ENCODE results near the gene ALDH1A3. TPM values are rescaled to one million over a fixed set of nuclear protein-coding genes. Genes with fewer than 3 reads are reported as not detected.

ALDH1A3 gene
- total RNA-seq, 6 experiments from 2014 or later, result 1.00 to 2.5 (median 1.9) TPM

- no peak for DNase-seq
- Mint-ChIP-seq H3K36me3 (ENCODE audit: low read depth) (no peaks in the 10 kb centered on the region), H3K9me3 (no peaks in the 10 kb centered on the region), H3K4me3 (no peak overlapping the region), H3K4me1 (ENCODE audit: low read depth) (no peaks in the 10 kb centered on the region), H3K27me3 (ENCODE audit: insufficient read depth) (peaks cover 17% of the 10 kb centered on the region), H3K27ac (no peak overlapping the region)
- TF ChIP-seq CTCF (IDR thresholded peaks at IDR 0.05), result no peak
Observed at GRCh38 chr15:100877551-100877950, 2.1 kb upstream of the ALDH1A3 start.

- no peak for DNase-seq
- H3K4me3 Mint-ChIP-seq, result peak overlapping the region; percentile 74; the same call in 1 of the 2 replicates
- H3K27ac Mint-ChIP-seq, result no peak overlapping the region
- no peaks in the 10 kb centered on the region for H3K4me1 Mint-ChIP-seq (ENCODE audit: low read depth)
- peaks cover 17% of the 10 kb centered on the region for H3K27me3 Mint-ChIP-seq (ENCODE audit: insufficient read depth)
- no peak for TF ChIP-seq CTCF (IDR thresholded peaks at IDR 0.05)
- no peaks in the 10 kb centered on the region for H3K36me3 Mint-ChIP-seq (ENCODE audit: low read depth)
- H3K9me3 Mint-ChIP-seq, result no peaks in the 10 kb centered on the region
Observed at GRCh38 chr15:100878130-100878529, 1.5 kb upstream of the ALDH1A3 start.

GRCh38 chr15:100878648-100879047, 983 bp upstream of the ALDH1A3 start:
- no peaks in the 10 kb centered on the region for H3K9me3 Mint-ChIP-seq
- no peaks in the 10 kb centered on the region for H3K4me1 Mint-ChIP-seq (ENCODE audit: low read depth)
- no peak for TF ChIP-seq CTCF (IDR thresholded peaks at IDR 0.05)
- H3K4me3 Mint-ChIP-seq, result peak overlapping the region; percentile 74
- H3K27ac Mint-ChIP-seq, result no peak overlapping the region
- no peak for DNase-seq
- no peaks in the 10 kb centered on the region for H3K36me3 Mint-ChIP-seq (ENCODE audit: low read depth)
- peaks cover 16% of the 10 kb centered on the region for H3K27me3 Mint-ChIP-seq (ENCODE audit: insufficient read depth)

GRCh38 chr15:100879061-100879463, 569 bp upstream of the ALDH1A3 start:
- peak overlapping the region; percentile 74; the same call in 1 of the 2 replicates for H3K4me3 Mint-ChIP-seq
- no peaks in the 10 kb centered on the region for H3K9me3 Mint-ChIP-seq
- no peak for TF ChIP-seq CTCF (IDR thresholded peaks at IDR 0.05)
- no peak for DNase-seq
- H3K4me1 Mint-ChIP-seq (ENCODE audit: low read depth), result no peaks in the 10 kb centered on the region
- H3K27ac Mint-ChIP-seq, result no peak overlapping the region
- H3K36me3 Mint-ChIP-seq (ENCODE audit: low read depth), result no peaks in the 10 kb centered on the region
- H3K27me3 Mint-ChIP-seq (ENCODE audit: insufficient read depth), result peaks cover 16% of the 10 kb centered on the region

GRCh38 chr15:100880139-100880896, 687 bp downstream of the ALDH1A3 start:
- H3K4me3 Mint-ChIP-seq, result peak overlapping the region; percentile 56; the same call in 1 of the 2 replicates
- H3K36me3 Mint-ChIP-seq (ENCODE audit: low read depth), result no peaks in the 10 kb centered on the region
- H3K27me3 Mint-ChIP-seq (ENCODE audit: insufficient read depth), result peaks cover 21% of the 10 kb centered on the region
- no peak for DNase-seq
- H3K4me1 Mint-ChIP-seq (ENCODE audit: low read depth), result no peaks in the 10 kb centered on the region
- no peak overlapping the region for H3K27ac Mint-ChIP-seq
- H3K9me3 Mint-ChIP-seq, result no peaks in the 10 kb centered on the region
- no peak for TF ChIP-seq CTCF (IDR thresholded peaks at IDR 0.05)

Data from HFFc6 (cell line).